Erythroblast (primary cell): Measurements from ENCODE around the gene LRP5.

Source experiments
- DNase-seq, 2 experiments: peaks; one replicate each; lab custom pipeline; 2025; lab: John Stamatoyannopoulos, UW
- GATA1 ChIP-seq: IDR thresholded peaks from 2 replicates; pipeline ENCODE4 v1.6.1; 2011; ENCODE audit warnings: low read depth, mild to moderate bottlenecking, control low read depth, low read length, moderate library complexity
- POLR2A ChIP-seq: IDR thresholded peaks from 2 replicates; pipeline ENCODE4 v1.6.1; 2011; ENCODE audit warnings: mild to moderate bottlenecking, low read length

Gene LRP5

DNA sequence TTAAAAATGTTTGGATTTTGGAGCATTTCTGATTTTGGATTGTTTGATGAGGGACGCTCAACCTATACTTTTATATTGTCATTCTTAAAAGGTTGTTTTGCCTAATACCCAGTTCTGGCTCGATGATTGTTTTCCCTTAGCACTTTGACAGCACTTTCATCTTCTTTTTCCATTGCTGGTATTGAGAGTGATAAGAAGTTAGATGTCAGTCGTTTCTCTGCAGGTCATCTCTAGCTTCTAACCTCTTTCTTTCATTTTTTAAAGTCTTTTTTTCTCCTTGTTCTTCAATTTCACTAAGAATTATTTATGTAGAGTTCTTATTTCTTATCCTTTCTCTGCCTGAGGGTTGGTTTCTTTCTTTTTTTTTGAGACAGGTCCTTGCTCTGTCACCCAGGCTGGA is 167.0 kb downstream of the LRP5 start:
- TF ChIP-seq POLR2A = no peak
- TF ChIP-seq GATA1 = no peak
- no peak for DNase-seq

DNA sequence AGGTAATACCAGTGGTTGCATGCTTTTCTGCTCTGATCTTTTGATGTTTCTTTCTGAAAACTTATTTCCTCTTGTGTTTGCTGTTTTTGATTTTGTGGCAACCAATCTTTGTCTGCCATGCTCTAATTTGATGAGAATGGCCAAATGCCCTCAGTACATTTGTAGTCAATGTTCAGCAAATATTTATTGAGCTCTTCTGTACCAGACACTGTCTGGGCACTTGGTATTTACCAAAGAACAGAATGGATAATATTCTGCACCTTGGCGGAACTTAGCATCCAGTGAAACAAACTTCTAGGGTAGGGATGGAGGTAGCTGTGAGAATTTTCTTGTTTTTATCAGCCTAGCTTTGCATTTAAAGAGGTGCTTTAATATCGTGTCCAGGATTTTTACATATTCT is 167.8 kb downstream of the LRP5 start:
- DNase-seq = no peak

GRCh38 chr11:68480852-68481510 is 168.6 kb downstream of the LRP5 start:
- TF ChIP-seq GATA1 = no peak
- TF ChIP-seq POLR2A = no peak
- DNase-seq = no peak

More for the DNA sequence above, 167.8 kb downstream of the LRP5 start:
- no peak for TF ChIP-seq GATA1
- TF ChIP-seq POLR2A = no peak

DNA sequence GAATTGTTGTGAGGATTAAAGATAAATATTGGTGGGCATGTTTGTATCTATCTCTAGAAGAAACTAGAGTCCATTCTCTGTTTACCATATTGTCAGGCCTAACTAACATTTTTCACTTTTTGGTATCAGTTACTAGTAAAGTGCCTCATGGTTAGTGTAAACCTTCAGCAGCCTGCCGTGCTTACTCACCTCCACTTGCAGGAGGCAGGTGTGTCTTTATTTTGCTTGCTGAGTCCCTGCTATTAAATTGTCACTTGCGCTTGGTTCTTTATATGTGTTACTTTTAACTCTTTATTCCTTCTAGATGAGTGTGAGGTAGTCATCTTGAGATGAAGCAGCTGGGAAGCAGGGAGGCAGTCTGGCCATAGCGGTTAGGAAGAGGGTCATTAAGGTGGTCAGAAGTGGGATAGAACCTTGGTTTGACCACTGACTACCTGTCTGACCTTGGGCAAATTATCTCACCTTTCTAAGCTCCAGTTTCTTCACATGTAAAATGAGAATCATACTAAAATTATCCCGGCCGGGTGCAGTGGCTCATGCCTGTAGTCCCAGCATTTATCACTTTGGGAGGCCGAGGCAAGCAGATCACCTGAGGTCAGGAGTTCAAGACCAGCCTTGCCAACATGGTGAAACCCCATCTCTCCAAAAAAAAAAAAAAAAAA is 169.3 kb downstream of the LRP5 start:
- TF ChIP-seq POLR2A = no peak
- TF ChIP-seq GATA1 = no peak
- no peak for DNase-seq

GRCh38 chr11:68488623-68489022 is 176.2 kb downstream of the LRP5 start:
- TF ChIP-seq POLR2A (no peak), GATA1 (no peak)
- DNase-seq = no peak

DNA sequence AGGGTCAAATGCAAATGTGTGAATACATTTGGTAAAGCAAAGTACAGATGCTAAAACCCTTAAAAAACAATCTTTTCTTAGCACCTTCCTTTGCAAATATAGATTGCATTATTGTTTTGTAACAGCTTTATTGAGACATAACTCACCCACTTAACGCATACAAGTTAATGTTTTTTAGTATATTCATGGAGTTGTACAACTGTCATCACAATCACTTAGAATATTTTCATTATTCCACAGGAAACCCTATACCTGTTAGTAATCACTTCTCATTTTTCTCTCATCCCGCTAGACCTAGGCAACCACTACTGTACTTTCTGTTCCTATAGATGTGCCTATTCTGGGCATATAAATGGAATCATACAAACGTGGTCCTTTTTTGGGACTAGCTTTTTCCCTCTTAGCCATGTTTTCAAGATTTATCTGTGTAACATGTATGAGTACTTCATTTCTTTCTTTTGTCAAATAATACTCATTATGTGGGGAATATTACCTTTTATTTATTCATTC is 182.9 kb downstream of the LRP5 start:
- DNase-seq = no peak
- TF ChIP-seq POLR2A (no peak), GATA1 (no peak)

DNA sequence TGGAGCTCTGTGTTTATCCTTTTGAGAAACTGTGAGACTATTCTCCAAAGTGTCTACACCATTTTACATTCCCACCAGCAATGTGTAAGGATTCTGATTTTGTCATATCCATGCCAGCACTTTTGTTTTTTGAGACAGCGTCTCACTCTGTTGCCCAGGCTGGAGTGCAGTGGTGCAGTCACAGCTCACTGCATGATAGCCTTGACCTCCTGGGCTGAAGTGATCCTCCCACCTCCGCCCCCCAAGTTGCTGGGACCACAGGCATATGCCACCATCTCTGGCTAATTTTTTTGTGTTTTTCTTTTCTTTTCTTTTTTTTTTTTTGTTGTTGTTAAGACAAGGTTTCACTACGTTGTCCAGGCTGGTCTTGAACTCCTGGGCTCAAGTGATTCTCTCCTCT is 183.5 kb downstream of the LRP5 start:
- TF ChIP-seq GATA1 (no peak), POLR2A (no peak)
- DNase-seq = no peak

DNA sequence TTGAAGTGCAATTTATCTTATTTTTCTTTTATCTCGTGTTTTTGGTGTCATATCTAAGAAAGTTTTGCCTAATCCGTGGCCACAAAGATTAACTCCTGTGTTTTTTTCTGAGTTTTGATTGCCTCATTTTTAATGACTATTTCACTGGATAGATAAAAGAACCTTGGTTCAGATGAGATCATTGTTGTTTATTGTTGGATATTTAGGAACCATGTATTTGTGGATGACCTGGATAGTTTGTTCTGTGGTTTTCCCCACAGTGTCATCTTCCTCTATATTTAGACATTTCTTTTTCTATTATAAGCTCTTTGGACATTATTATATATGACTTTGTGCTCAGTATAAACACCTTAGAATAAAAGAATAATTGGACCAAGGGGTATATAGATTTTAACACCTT is 185.4 kb downstream of the LRP5 start:
- no peak for TF ChIP-seq POLR2A
- no peak for TF ChIP-seq GATA1
- peak in 1 of 2 experiments; percentile 13 for DNase-seq

- DNase-seq = peak; percentile 18 to 43
- TF ChIP-seq GATA1 (no peak), POLR2A (no peak)
These were observed 185.9 kb downstream of the LRP5 start for GRCh38 chr11:68498321-68498720.
